CD4-positive, CD25-positive, alpha-beta regulatory T cell (primary cell): Measurements from ENCODE around the gene ITPR2. TPM values are rescaled to one million over a fixed set of nuclear protein-coding genes. Genes with fewer than 3 reads are reported as not detected.

Source experiments
- ATAC-seq, 2 donors: fragments of 150-1000 bp; cut with Tn5 transposase; one replicate each; pipeline ENCODE4 v1.10.0; 2021; ENCODE audit warnings: low read depth in 2 of 2, moderate number of reproducible peaks in 2 of 2, moderate library complexity in 1 of 2
- DNase-seq, 3 donors: peaks; one replicate each; pipeline versions ENCODE4 v3.0.0 to v3.0.0-alpha.2; 2012 to 2022; ENCODE audit warnings: mixed read lengths in 1 of 3
- H3K27ac ChIP-seq: one replicate; pipeline ENCODE4 v1.7.0; 2013; ENCODE audit warnings: mild to moderate bottlenecking, low read length; ENCODE audit not compliant: insufficient read depth, poor library complexity, severe bottlenecking
- H3K27me3 ChIP-seq: one replicate; pipeline ENCODE4 v1.7.0; 2013; ENCODE audit warnings: low read length; ENCODE audit not compliant: control insufficient read depth, insufficient read depth
- H3K36me3 ChIP-seq: one replicate; pipeline ENCODE4 v1.7.0; 2013; ENCODE audit warnings: mild to moderate bottlenecking, low read length, moderate library complexity; ENCODE audit not compliant: control insufficient read depth, insufficient read depth
- H3K4me1 ChIP-seq: 2 replicates; pipeline ENCODE4 v1.7.0; 2013; ENCODE audit warnings: mild to moderate bottlenecking, low read length; ENCODE audit not compliant: insufficient read depth, control insufficient read depth, poor library complexity, severe bottlenecking
- H3K4me3 ChIP-seq: one replicate; pipeline ENCODE4 v1.7.0; 2013; ENCODE audit warnings: low read depth, mild to moderate bottlenecking, low read length, moderate library complexity
- H3K9me3 ChIP-seq, 2 experiments: 1 replicate in 1 of 2; 2 replicates in 1 of 2; pipeline ENCODE4 v1.7.0; 2013; ENCODE audit warnings: low read length in 2 of 2, mild to moderate bottlenecking in 1 of 2, moderate library complexity in 1 of 2; ENCODE audit not compliant: control insufficient read depth in 2 of 2
- H3K27ac Mint-ChIP-seq, 3 donors: one replicate each; pipeline ENCODE4 v1.8.0; 2020 to 2022; ENCODE audit warnings: mild to moderate bottlenecking in 3 of 3, mixed read lengths in 3 of 3, moderate library complexity in 2 of 3
- H3K27me3 Mint-ChIP-seq: one replicate; pipeline ENCODE4 v1.8.0; 2022; ENCODE audit warnings: mild to moderate bottlenecking, mixed read lengths
- H3K36me3 Mint-ChIP-seq: one replicate; pipeline ENCODE4 v1.8.0; 2020; ENCODE audit warnings: mixed read lengths
- H3K4me1 Mint-ChIP-seq, 4 donors: one replicate each; pipeline ENCODE4 v1.8.0; 2020 to 2022; ENCODE audit warnings: mixed read lengths in 4 of 4, mild to moderate bottlenecking in 1 of 4
- H3K4me3 Mint-ChIP-seq, 4 donors: one replicate each; pipeline ENCODE4 v1.8.0; 2020 to 2022; ENCODE audit warnings: mild to moderate bottlenecking in 4 of 4, mixed read lengths in 4 of 4, moderate library complexity in 3 of 4
- H3K9me3 Mint-ChIP-seq, 7 donors: one replicate each; pipeline ENCODE4 v1.8.0; 2020 to 2022; ENCODE audit warnings: mixed read lengths in 7 of 7, mild to moderate bottlenecking in 3 of 7, moderate library complexity in 2 of 7
- polyA plus RNA-seq, 4 donors: library from polyadenylated mRNA; unstranded; fragments of 300-500 nt; fragmentation: Illumina TruSeq; gene quantifications; one replicate each; pipeline ENCODE4 v1.2.3, GENCODE V29; 2021
- total RNA-seq: library from RNA; stranded (reverse); gene quantifications from one replicate; pipeline ENCODE4 v1.2.3, GENCODE V29; 2022

Gene ITPR2
- total RNA-seq: 54.1 TPM
- polyA plus RNA-seq: 10 to 100 TPM in 3 of 4 donors, 1 to 10 TPM in 1; 9.9 to 15.8 (median 11.3) TPM

- no peaks in the 10 kb centered on the region for H3K27me3 Mint-ChIP-seq
- H3K36me3 ChIP-seq: no peaks in the 10 kb centered on the region
- H3K27me3 ChIP-seq: no peaks in the 10 kb centered on the region
- H3K9me3 ChIP-seq: no peaks in the 10 kb centered on the region
- H3K4me3 Mint-ChIP-seq: peak within 1 kb of the TSS; percentile 97 to 100 (median 98)
- no peaks in the 10 kb centered on the region for H3K36me3 Mint-ChIP-seq
- H3K9me3 Mint-ChIP-seq: no peaks in the 10 kb centered on the region
- DNase-seq (peak; percentile 89 to 92 (median 90)), ATAC-seq (peak; percentile 93 to 94)
- peak within 1 kb of the TSS; percentile 92 for H3K27ac ChIP-seq
- H3K27ac Mint-ChIP-seq: peak within 1 kb of the TSS; percentile 97 to 100 (median 100)
- peak within 1 kb of the TSS; percentile 92 for H3K4me3 ChIP-seq
- H3K4me1 Mint-ChIP-seq: peaks cover 33 to 46% (median 40%) of the 10 kb centered on the region in 4 donors
- H3K4me1 ChIP-seq: peaks cover 26% of the 10 kb centered on the region
Measured at GRCh38 chr12:26832822-26833742, at the start of gene ITPR2. TSS of gene ITPR2 (minus strand) at chr12:26833194. CDS start at chr12:26832781, 413 bp downstream.

GRCh38 chr12:26880625-26881024 lies 47.6 kb upstream of the ITPR2 start:
- peaks cover 19% of the 10 kb centered on the region for H3K27me3 Mint-ChIP-seq
- no peaks in the 10 kb centered on the region for H3K36me3 ChIP-seq
- H3K9me3 ChIP-seq: peaks cover 0 to 3% of the 10 kb centered on the region in 2 experiments
- peaks cover 2% of the 10 kb centered on the region for H3K27me3 ChIP-seq
- H3K36me3 Mint-ChIP-seq: peaks cover 7% of the 10 kb centered on the region
- no peak overlapping the region for H3K4me3 Mint-ChIP-seq
- no peak overlapping the region for H3K27ac Mint-ChIP-seq
- H3K4me3 ChIP-seq: no peak overlapping the region
- DNase-seq: no peak
- peaks cover 0 to 3% (median 0%) of the 10 kb centered on the region in 7 donors for H3K9me3 Mint-ChIP-seq
- no peak overlapping the region for H3K27ac ChIP-seq
- no peak for ATAC-seq
- peaks cover 5% of the 10 kb centered on the region for H3K4me1 ChIP-seq
- peaks cover 0 to 8% (median 8%) of the 10 kb centered on the region in 4 donors for H3K4me1 Mint-ChIP-seq

- no peak for ATAC-seq
- DNase-seq: no peak
- Mint-ChIP-seq H3K4me3 (no peak overlapping the region), H3K27ac (no peak overlapping the region), H3K4me1 (peaks cover 0 to 2% (median 0%) of the 10 kb centered on the region in 4 donors), H3K36me3 (peaks cover 7% of the 10 kb centered on the region), H3K9me3 (peaks cover 0 to 3% (median 0%) of the 10 kb centered on the region in 7 donors), H3K27me3 (peaks cover 7% of the 10 kb centered on the region)
- Histone ChIP-seq H3K36me3 (no peaks in the 10 kb centered on the region), H3K9me3 (peaks cover 0 to 3% of the 10 kb centered on the region in 2 experiments), H3K4me1 (no peaks in the 10 kb centered on the region), H3K4me3 (no peak overlapping the region), H3K27ac (no peak overlapping the region), H3K27me3 (peaks cover 2% of the 10 kb centered on the region)
Measured at GRCh38 chr12:26878661-26879119, 45.7 kb upstream of the ITPR2 start.

GRCh38 chr12:26874501-26875296 lies 41.7 kb upstream of the ITPR2 start:
- H3K4me1 ChIP-seq: no peaks in the 10 kb centered on the region
- H3K9me3 Mint-ChIP-seq: no peaks in the 10 kb centered on the region
- H3K9me3 ChIP-seq: no peaks in the 10 kb centered on the region
- H3K27me3 Mint-ChIP-seq: peaks cover 5% of the 10 kb centered on the region
- no peak overlapping the region for H3K27ac ChIP-seq
- H3K4me1 Mint-ChIP-seq: no peaks in the 10 kb centered on the region
- no peak overlapping the region for H3K4me3 Mint-ChIP-seq
- H3K27me3 ChIP-seq: peaks cover 2% of the 10 kb centered on the region
- ATAC-seq: no peak
- no peaks in the 10 kb centered on the region for H3K36me3 Mint-ChIP-seq
- H3K4me3 ChIP-seq: no peak overlapping the region
- no peak overlapping the region for H3K27ac Mint-ChIP-seq
- no peaks in the 10 kb centered on the region for H3K36me3 ChIP-seq
- DNase-seq: no peak

GRCh38 chr12:26872625-26873024 lies 39.6 kb upstream of the ITPR2 start:
- Mint-ChIP-seq H3K4me3 (no peak overlapping the region), H3K4me1 (peaks cover 0 to 2% (median under 1%) of the 10 kb centered on the region in 4 donors), H3K9me3 (no peaks in the 10 kb centered on the region), H3K27ac (no peak overlapping the region), H3K27me3 (peaks cover 5% of the 10 kb centered on the region), H3K36me3 (no peaks in the 10 kb centered on the region)
- Histone ChIP-seq H3K4me3 (no peak overlapping the region), H3K27ac (no peak overlapping the region), H3K36me3 (no peaks in the 10 kb centered on the region), H3K4me1 (no peaks in the 10 kb centered on the region), H3K27me3 (peaks cover 2% of the 10 kb centered on the region), H3K9me3 (no peaks in the 10 kb centered on the region)
- ATAC-seq (no peak), DNase-seq (no peak)

- DNase-seq (no peak), ATAC-seq (no peak)
- Mint-ChIP-seq H3K36me3 (no peaks in the 10 kb centered on the region), H3K27ac (no peak overlapping the region), H3K9me3 (no peaks in the 10 kb centered on the region), H3K4me3 (no peak overlapping the region), H3K4me1 (peaks cover 4 to 7% (median 5%) of the 10 kb centered on the region in 4 donors), H3K27me3 (peaks cover 5% of the 10 kb centered on the region)
- Histone ChIP-seq H3K36me3 (no peaks in the 10 kb centered on the region), H3K27ac (no peak overlapping the region), H3K27me3 (peaks cover 2% of the 10 kb centered on the region), H3K4me3 (no peak overlapping the region), H3K4me1 (no peaks in the 10 kb centered on the region), H3K9me3 (no peaks in the 10 kb centered on the region)
Measured at GRCh38 chr12:26871985-26872384, 39.0 kb upstream of the ITPR2 start.

GRCh38 chr12:26870491-26871419 lies 37.8 kb upstream of the ITPR2 start:
- Histone ChIP-seq H3K27ac (no peak overlapping the region), H3K9me3 (no peaks in the 10 kb centered on the region), H3K36me3 (no peaks in the 10 kb centered on the region), H3K4me1 (no peaks in the 10 kb centered on the region), H3K27me3 (peaks cover 2% of the 10 kb centered on the region), H3K4me3 (no peak overlapping the region)
- peaks cover 5% of the 10 kb centered on the region for H3K27me3 Mint-ChIP-seq
- ATAC-seq: no peak
- no peak for DNase-seq
- H3K36me3 Mint-ChIP-seq: no peaks in the 10 kb centered on the region
- H3K4me3 Mint-ChIP-seq: no peak overlapping the region
- peaks cover 5 to 9% (median 7%) of the 10 kb centered on the region in 4 donors for H3K4me1 Mint-ChIP-seq
- no peak overlapping the region for H3K27ac Mint-ChIP-seq
- H3K9me3 Mint-ChIP-seq: no peaks in the 10 kb centered on the region
